Measurements from ENCODE around the gene C10orf90. TPM values are rescaled to one million over a fixed set of nuclear protein-coding genes. Genes with fewer than 3 reads are reported as not detected.

The C10orf90 gene
- total and polyA plus RNA-seq, 2 of the 8 experiments (the other 6 are each of a cell fraction or from before 2014, with no cell fraction given), result 0.21 TPM; not detected in 1

- no peak for TF ChIP-seq RAD21 (IDR thresholded peaks at IDR 0.05 in 1 of 2, conservative IDR thresholded peaks at IDR 0.05 in 1 of 2; ENCODE audit: low read depth in 2 of 2, low read length in 2 of 2)
- no peak for TF ChIP-seq GTF2F1 (IDR thresholded peaks at IDR 0.05; ENCODE audit: borderline replicate concordance, low read depth, low read length)
- no peak for TF ChIP-seq POLR2AphosphoS5 (IDR thresholded peaks at IDR 0.05; ENCODE audit: low read depth, low read length)
These were observed 100.3 kb downstream of the C10orf90 start (continued) for GRCh38 chr10:126570245-126570570.

Measured in H1 (cell line).